GM12872 (cell line): ENCODE measurements around the gene PGS1.

Experiments
- CTCF ChIP-seq: IDR thresholded peaks from 3 replicates; pipeline ENCODE4 v1.5.1; 2011; ENCODE audit warnings: low read depth, mild to moderate bottlenecking, low read length, moderate library complexity; ENCODE audit not compliant: insufficient read depth

PGS1 gene

GRCh38 chr17:78338486-78339259, 39.8 kb upstream of the PGS1 start:
- no peak for TF ChIP-seq CTCF

GRCh38 chr17:78340183-78340955, 38.1 kb upstream of the PGS1 start:
- no peak for TF ChIP-seq CTCF

- TF ChIP-seq CTCF, result no peak
Measured at GRCh38 chr17:78341559-78342448, 36.6 kb upstream of the PGS1 start.

GRCh38 chr17:78342449-78343186, 35.8 kb upstream of the PGS1 start:
- TF ChIP-seq CTCF, result no peak

- no peak for TF ChIP-seq CTCF
Measured at GRCh38 chr17:78343187-78343542, 35.3 kb upstream of the PGS1 start.

GRCh38 chr17:78343543-78344201, 34.8 kb upstream of the PGS1 start:
- no peak for TF ChIP-seq CTCF
